GM21717 (cell line): ENCODE results near the gene POLD4.
"Not testable (repeated sequence)": the region's sequence is repeated elsewhere in the genome, so short reads cannot be mapped to it uniquely, and the experiment has no call there.

Source experiments
- ATAC-seq: cut with Tn5 transposase; IDR thresholded peaks from one replicate; pipeline ENCODE4 v1.9.1; 2021; ENCODE audit warnings: mild to moderate bottlenecking, moderate library complexity; ENCODE audit not compliant: unreplicated experiment

The POLD4 gene

GRCh38 chr11:67354075-67355022, 1.0 kb upstream of the POLD4 start:
- no peak for ATAC-seq

GRCh38 chr11:67352546-67353316, 615 bp downstream of the POLD4 start:
- peak; percentile 8 for ATAC-seq

- no peak for ATAC-seq
These were observed 1.9 kb downstream of the POLD4 start for GRCh38 chr11:67351275-67352005.

GRCh38 chr11:67349928-67350465, 3.3 kb downstream of the POLD4 start:
- no peak for ATAC-seq

GRCh38 chr11:67349457-67349856, 3.9 kb downstream of the POLD4 start:
- no peak for ATAC-seq

DNA sequence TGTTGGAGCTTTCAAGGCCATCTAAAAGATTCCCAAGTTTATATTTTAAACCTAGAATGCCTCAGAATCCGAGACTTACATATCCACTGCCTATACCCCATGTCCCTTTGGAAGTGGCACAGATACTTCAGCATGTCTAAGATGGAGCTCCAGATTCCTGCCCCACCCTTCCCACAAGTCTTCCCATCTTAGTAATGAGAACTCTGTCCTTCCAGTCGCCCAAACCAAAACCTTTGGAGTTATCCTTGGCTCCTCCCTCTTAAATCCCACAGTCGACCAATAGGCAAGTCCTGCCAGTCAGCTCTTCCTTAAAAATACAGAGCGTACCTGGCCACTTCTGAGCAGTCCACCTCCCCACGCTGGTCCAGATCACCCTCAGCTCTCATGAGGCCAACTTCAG, 4.3 kb downstream of the POLD4 start:
- ATAC-seq = no peak

DNA sequence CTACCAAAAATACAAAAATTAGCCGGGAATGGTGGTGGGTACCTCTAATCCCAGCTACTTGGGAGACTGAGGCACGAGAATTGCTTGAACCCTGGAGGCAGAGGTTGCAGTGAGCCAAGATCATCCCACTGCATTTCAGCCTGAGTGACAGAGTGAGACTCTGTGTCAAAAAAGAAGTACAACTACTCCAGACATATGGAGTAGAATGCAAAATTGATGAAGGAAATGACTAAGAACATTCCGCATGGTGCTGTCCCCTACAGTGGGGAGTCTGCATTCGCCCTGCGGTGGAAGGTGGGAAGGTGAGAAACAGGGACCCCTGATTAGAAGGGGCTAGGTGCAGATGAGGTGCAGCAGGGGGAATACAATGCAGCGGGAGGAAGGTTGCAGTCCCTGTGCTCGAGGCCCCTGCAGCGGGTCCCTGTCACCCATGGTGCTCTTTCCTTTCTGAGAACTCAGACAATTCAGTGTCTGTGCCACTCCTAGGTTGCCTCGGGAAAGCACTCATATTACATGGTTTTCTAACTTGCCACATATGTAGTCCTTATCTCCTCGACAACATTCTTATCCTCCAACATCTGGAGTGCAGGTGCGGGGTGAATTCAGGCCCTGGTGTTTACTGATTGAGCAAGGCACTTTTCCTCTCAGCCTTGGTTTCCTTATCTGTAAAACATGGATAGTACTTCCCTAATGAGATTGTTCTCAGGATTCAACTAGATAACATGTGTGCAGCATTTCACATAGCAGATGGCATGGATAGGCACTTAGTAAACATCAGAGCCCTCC, 5.2 kb downstream of the POLD4 start:
- ATAC-seq = no peak

DNA sequence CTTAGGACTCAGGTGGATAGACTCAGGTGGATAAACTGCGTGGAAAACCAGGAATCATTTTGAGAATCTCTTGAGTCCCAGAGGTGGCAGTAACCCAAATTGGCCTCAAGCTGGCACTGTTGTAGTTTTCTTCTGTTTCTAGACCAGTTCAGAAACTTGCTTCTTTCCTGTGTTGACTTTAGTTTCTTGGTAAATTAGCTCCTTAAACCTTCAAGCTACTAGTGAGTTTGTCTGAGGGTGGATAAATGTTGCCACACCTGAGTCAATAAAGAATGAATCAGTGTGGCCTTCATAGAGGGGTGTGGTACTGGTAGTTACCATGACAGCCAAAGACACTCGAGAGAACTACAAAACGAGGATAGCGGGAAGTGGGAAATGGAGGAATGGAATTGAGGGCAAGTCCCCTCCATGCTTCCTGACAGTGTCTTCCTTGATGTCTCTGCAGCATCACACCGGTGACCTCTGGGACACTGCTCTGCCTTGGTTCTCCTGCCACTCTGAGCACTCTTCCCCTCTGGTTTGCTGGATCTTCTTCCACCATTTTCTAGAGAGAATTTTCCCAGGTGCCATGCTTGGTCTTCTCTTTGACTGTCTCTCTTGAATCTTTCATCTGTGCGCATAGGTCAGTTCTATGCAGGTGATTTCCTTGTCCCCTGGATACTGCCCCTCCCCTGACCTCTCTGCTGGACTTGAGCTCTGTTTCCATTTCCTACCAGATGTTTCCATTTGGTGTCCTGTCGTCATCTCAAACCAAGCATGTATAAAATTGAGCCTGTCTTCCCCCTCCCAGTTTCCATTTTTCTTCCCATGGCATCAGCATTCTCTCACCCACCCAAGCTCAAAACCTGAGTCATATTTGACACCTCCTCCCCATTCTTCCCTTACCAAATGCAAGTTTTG, 7.2 kb downstream of the POLD4 start:
- no peak for ATAC-seq

GRCh38 chr11:67345247-67345919, 8.0 kb downstream of the POLD4 start:
- no peak for ATAC-seq

- no peak for ATAC-seq
These were observed 9.1 kb downstream of the POLD4 start for GRCh38 chr11:67344264-67344663.

DNA sequence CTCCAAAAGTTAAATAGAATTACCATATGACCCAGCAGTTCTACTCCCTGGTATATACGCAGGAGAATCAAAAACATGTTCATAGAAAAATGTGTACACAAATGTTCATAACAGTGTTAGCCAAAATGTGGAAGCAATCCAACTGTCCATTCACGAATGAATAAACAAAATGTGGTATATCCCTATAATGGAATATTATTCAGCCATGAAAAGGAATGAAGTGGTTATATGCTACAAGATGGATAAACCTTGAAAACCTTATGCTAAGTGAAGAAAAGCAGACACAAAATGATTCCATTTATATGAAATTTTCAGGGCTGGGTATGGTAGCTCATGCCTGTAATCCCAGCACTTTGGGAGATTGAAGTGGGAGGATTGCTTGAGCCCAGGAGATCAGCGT, 16.1 kb downstream of the POLD4 start:
- no peak for ATAC-seq

DNA sequence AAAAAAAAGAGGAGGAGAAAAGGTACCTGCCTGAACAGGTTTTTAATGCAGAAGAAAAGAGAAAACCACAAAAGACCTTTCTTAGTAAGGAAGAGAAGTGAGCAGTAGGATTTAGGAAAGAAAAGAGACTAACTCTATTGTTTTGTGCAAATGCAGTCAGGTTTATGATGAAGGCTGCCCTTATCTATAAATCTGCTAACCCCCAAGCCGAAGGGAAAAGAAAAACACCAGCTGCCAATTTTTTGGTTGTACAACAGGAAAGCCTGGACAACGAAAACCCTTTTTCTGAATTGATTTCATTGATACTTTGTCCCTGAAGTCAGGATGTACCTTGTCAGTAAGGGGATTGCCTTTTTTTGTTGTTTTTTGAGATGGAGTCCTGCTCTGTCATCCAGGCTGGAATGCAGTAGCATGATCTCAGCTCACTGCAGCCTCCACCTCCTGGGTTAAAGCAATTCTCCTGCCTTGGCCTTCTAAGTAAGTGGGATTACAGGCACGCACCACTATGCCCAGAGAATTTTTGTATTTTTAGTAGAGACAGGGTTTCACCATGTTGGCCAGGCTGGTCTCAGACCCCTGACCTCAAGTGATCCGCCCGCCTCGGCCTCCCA, 21.2 kb downstream of the POLD4 start:
- no peak for ATAC-seq

GRCh38 chr11:67323526-67323925, 29.8 kb downstream of the POLD4 start:
- no peak for ATAC-seq

- ATAC-seq = no peak
These were observed 31.3 kb downstream of the POLD4 start for GRCh38 chr11:67322049-67322448.

DNA sequence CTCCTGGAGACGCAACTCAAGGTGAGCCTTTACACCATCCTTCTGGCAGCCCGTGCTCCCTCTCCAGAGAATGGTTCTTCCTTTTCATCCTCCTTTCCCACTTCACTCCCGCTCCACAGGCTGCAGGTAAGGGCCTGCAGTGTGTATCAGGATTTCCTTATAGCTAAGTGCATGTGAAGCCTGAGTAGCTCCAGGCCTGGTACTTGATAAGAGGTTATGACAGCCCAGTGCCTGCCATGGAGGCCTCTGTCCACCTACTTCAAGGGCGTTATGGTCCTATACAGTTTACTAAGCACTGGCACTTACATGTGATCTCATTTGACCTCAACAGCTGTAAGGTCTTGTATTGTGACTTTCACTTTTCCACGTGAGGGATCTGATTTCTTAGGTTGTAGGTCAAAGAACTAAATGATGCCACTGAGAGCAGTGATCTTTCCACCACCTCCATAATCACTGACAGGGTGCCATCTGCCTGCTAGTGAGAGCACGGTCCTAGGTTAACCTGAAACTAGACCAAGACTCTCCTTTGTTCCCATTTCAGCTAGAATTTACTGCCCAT, 32.0 kb downstream of the POLD4 start:
- ATAC-seq = no peak

- ATAC-seq = no peak
These were observed 32.7 kb downstream of the POLD4 start for GRCh38 chr11:67320691-67321090.

DNA sequence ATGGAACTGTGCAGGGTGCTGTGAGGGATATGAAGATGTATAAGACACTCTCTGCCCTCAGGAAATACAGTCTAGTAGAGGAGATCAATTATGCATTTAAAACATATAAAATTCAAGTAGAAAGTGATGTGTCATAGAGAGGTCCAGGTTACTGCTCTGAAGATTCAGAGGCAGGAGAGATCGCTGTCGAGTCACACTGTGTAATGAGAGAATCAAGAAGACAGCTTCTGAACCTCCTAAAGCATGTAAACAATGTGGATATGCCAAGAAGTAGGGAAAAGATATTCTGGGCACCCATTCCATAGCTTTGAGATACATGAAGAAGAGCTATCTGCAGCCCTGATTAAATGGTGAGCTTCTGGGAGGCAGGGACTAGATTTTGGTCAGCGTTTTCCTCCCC, 33.3 kb downstream of the POLD4 start:
- ATAC-seq = no peak

DNA sequence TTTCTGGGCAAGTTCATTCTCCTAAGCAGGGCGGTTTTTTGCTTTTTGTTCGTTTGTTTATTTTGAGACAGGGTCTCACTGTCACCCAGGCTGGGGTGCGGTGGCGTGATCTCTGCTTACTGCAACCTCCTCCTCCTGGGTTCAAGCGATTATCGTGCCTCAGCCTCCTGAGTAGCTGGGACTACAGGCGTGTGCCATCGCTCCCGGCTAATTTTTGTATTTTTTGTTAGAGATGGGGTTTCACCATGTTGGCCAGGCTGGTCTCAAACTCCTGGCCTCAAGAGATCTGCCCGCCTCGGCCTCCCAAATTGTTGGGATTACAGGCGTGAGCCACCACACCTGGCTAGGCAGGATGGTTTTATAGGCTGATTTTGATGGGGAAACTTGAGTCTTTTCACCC, 34.5 kb downstream of the POLD4 start:
- not testable (repeated sequence) for ATAC-seq
